Esophagus squamous epithelium (tissue), 5 donors: ENCODE data around the gene MRPS23. TPM values are rescaled to one million over a fixed set of nuclear protein-coding genes. Genes with fewer than 3 reads are reported as not detected.

ENCODE experiments used
- DNase-seq: peaks from one replicate; lab custom pipeline; 2025; lab: John Stamatoyannopoulos, UW
- H3K27ac ChIP-seq, 4 donors: fragments of 200-600 bp; sonication (generic); one replicate each; pipeline ENCODE4 v1.5.1; 2016 to 2019; ENCODE audit warnings: mild to moderate bottlenecking in 1 of 4
- H3K27me3 ChIP-seq, 4 donors: fragments of 200-600 bp; sonication (generic); 1 replicate in 3 of 4; 2 replicates in 1 of 4; pipeline versions ENCODE4 v1.5.1 to v1.6.0; 2017 to 2021; ENCODE audit warnings: antibody characterized with exemption in 1 of 4
- H3K36me3 ChIP-seq, 3 donors: fragments of 200-600 bp; sonication (generic); one replicate each; pipeline ENCODE4 v1.5.1; 2016 to 2019
- H3K4me1 ChIP-seq, 3 donors: fragments of 200-600 bp; sonication (generic); one replicate each; pipeline ENCODE4 v1.5.1; 2017 to 2019
- H3K4me3 ChIP-seq, 4 donors: fragments of 200-600 bp; sonication (generic); 1 replicate in 3 of 4; 2 replicates in 1 of 4; pipeline ENCODE4 v1.5.1; 2016 to 2019; ENCODE audit warnings: mild to moderate bottlenecking in 2 of 4, moderate library complexity in 1 of 4
- H3K9me3 ChIP-seq, 3 donors: fragments of 200-600 bp; sonication (generic); one replicate each; pipeline ENCODE4 v1.5.1; 2016 to 2019
- CTCF ChIP-seq, 6 experiments: fragments of 450-650 bp in 4 of 6; fragments of 200-600 bp in 2 of 6; sonication (generic) in 2 of 6; IDR thresholded peaks; one replicate each; pipeline ENCODE4 v1.5.1; 2016 to 2019; ENCODE audit warnings: antibody characterized with exemption in 6 of 6, mild to moderate bottlenecking in 4 of 6, moderate library complexity in 4 of 6
- POLR2A ChIP-seq, 4 donors: fragments of 450-650 bp; IDR thresholded peaks; one replicate each; pipeline ENCODE4 v1.6.1; 2017; ENCODE audit warnings: antibody characterized with exemption in 4 of 4, mild to moderate bottlenecking in 4 of 4, moderate library complexity in 3 of 4
- WGBS, 2 donors: methylation state at CpG; one replicate each; pipeline ENCODE4 v1.1.5; 2018; 5-methylcytosine and 5-hydroxymethylcytosine counted together
- intact Hi-C: fragments of 100-400 bp; cut with DNase I; formaldehyde crosslinking; loops from one replicate; pipeline ENCODE4 v1.15.0; 2022
- total RNA-seq, 4 donors: library from RNA; depleted of rRNA; stranded (reverse); fragments of >200 nt; gene quantifications; one replicate each; pipeline ENCODE4 v1.1.0, GENCODE V29; 2016
- donor health status: DM: yes; HTN: yes; CAD: no.

Gene MRPS23
- total RNA-seq = 10 to 100 TPM in 3 of 4 donors, 1 to 10 TPM in 1; 9.9 to 25.2 (median 20.8) TPM

- TF ChIP-seq POLR2A (IDR thresholded peaks at IDR 0.05) (peak in 3 of 4 donors; percentile 66 to 85 (median 78)), CTCF (IDR thresholded peaks at IDR 0.05) (peak in 1 of 6 experiments; percentile 55)
- Histone ChIP-seq H3K4me3 (peak within 1 kb of the TSS; percentile 61 to 89 (median 74)), H3K36me3 (peaks cover 0 to 34% (median 0%) of the 10 kb centered on the region in 3 donors), H3K4me1 (peaks cover 7 to 56% (median 26%) of the 10 kb centered on the region in 3 donors), H3K27ac (peak within 1 kb of the TSS; percentile 83 to 95 (median 90)), H3K9me3 (no peaks in the 10 kb centered on the region), H3K27me3 (no peaks in the 10 kb centered on the region)
- DNase-seq = peak; percentile 93
- 0 to 1% methylated on average over 14 to 36 of the region's 57 CpGs for WGBS, 2 donors
- intact Hi-C loops = no loop called here
Observed at GRCh38 chr17:57849874-57850754, at the start of gene MRPS23. Gene MRPS23, minus strand, starts transcription at chr17:57850044. Its CDS starts 34 bp downstream, at chr17:57850010.

GRCh38 chr17:57899391-57899790, 49.5 kb upstream of the MRPS23 start:
- intact Hi-C loops = loop anchor here (10.0 kb wide), 2 partner anchors 45 to 85 kb away; partner anchors contain the start of gene VEZF1
- H3K36me3 ChIP-seq = no peaks in the 10 kb centered on the region
- no peak overlapping the region for H3K4me3 ChIP-seq
- WGBS, 2 donors = 18 to 32% methylated on average over 6 to 8 of the region's 8 CpGs
- no peaks in the 10 kb centered on the region for H3K27me3 ChIP-seq
- peaks cover 68 to 95% (median 79%) of the 10 kb centered on the region in 3 donors for H3K4me1 ChIP-seq
- DNase-seq = no peak
- peak overlapping the region; percentile 83 to 92 (median 85) for H3K27ac ChIP-seq
- no peaks in the 10 kb centered on the region for H3K9me3 ChIP-seq
- TF ChIP-seq CTCF (IDR thresholded peaks at IDR 0.05) (no peak), POLR2A (IDR thresholded peaks at IDR 0.05) (no peak)

DNA sequence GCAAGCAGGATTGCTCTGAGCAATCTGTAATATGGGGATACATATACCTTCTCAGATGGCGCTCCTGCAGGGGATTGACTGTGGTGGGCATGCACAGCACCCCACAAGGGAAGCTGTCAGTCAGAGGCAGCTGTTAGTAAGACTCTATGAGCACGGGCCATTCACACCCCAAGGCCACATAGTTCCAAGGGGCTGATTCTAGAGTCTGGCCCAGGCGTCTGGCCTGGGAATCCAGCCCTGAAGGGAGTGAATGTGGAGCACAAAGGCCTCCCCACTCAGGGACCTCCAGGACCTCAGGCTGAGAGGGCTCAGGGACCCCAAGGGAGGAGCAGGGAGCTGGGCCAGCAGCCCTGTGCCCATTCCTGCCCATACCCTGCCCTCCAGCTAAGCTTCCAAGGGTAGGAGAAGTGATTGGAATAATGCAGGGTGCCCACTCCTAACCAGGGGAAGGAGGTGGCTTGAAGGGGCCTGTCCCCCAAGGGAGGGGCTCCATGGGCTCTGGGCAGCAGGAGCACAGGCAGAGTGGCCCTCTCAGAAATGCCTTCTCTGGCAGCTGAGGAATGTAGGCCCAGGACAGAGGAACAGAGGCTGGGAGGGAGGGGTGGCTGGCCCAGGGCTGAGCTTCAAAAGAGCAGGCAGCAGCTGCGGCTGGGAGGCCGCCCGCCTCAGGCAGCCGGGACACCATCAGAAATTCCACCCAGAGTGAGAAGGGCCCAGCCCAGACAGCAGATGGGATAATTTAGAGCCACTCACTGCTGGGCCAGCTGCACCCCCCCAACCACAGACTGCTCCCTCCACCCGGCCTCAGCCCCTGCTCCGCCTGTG, 48.9 kb upstream of the MRPS23 start:
- intact Hi-C loops = loop anchor here (10.0 kb wide), 2 partner anchors 46 to 86 kb away; partner anchors contain the start of gene VEZF1
- Histone ChIP-seq H3K9me3 (no peaks in the 10 kb centered on the region), H3K36me3 (no peaks in the 10 kb centered on the region), H3K4me3 (no peak overlapping the region), H3K4me1 (peaks cover 68 to 95% (median 79%) of the 10 kb centered on the region in 3 donors), H3K27ac (peak overlapping the region; percentile 83 to 92 (median 85)), H3K27me3 (no peaks in the 10 kb centered on the region)
- no peak for DNase-seq
- 38 to 53% methylated on average over 4 to 7 of the region's 9 CpGs for WGBS, 2 donors
- TF ChIP-seq POLR2A (IDR thresholded peaks at IDR 0.05) = no peak
- no peak for TF ChIP-seq CTCF (IDR thresholded peaks at IDR 0.05)

GRCh38 chr17:57895382-57896060, 45.7 kb upstream of the MRPS23 start:
- H3K27me3 ChIP-seq = no peaks in the 10 kb centered on the region
- peaks cover 71 to 95% (median 79%) of the 10 kb centered on the region in 3 donors for H3K4me1 ChIP-seq
- 0 to 84% methylated on average over 1 to 7 of the region's 8 CpGs for WGBS, 2 donors
- DNase-seq = no peak
- peak overlapping the region in 3 of 4 donors; percentile 93 to 96 (median 95) for H3K27ac ChIP-seq
- no peak for TF ChIP-seq CTCF (IDR thresholded peaks at IDR 0.05)
- TF ChIP-seq POLR2A (IDR thresholded peaks at IDR 0.05) = no peak
- H3K4me3 ChIP-seq = no peak overlapping the region
- intact Hi-C loops = loop anchor here (10.0 kb wide), 2 partner anchors 49 to 89 kb away; partner anchors contain the start of gene VEZF1
- H3K9me3 ChIP-seq = no peaks in the 10 kb centered on the region
- no peaks in the 10 kb centered on the region for H3K36me3 ChIP-seq
